Body of pancreas (tissue), 4 donors: ENCODE data around the gene APLP2.

Experiments
- CTCF ChIP-seq, 7 experiments: fragments of 450-650 bp in 4 of 7; fragments of 200-600 bp in 3 of 7; sonication (generic) in 3 of 7; IDR thresholded peaks; one replicate each; pipeline ENCODE4 v1.5.1; 2016 to 2019; ENCODE audit warnings: antibody characterized with exemption in 7 of 7
- POLR2A ChIP-seq, 3 donors: fragments of 450-650 bp; IDR thresholded peaks; one replicate each; pipeline ENCODE4 v1.6.1; 2016; ENCODE audit warnings: antibody characterized with exemption in 3 of 3, mild to moderate bottlenecking in 2 of 3

GRCh38 chr11:130076778-130077481 is 7.2 kb downstream of the APLP2 start:
- no peak for TF ChIP-seq POLR2A (IDR thresholded peaks at IDR 0.05)
- no peak for TF ChIP-seq CTCF (IDR thresholded peaks at IDR 0.05)
